Measurements from ENCODE around the gene ARHGAP8. TPM values are rescaled to one million over a fixed set of nuclear protein-coding genes. Genes with fewer than 3 reads are reported as not detected.

Gene ARHGAP8
- total RNA-seq, 2 experiments from 2014 or later, result 2.1 to 3.2 TPM

- no peak overlapping the region for H3K27ac Mint-ChIP-seq
- CTCF ChIA-PET, result no interaction called here
- TF ChIP-seq CTCF (IDR thresholded peaks at IDR 0.05), result no peak
- intact Hi-C loops (cut with micrococcal nuclease), result no loop called here
- no peak for ATAC-seq
- no peaks in the 10 kb centered on the region for H3K4me1 Mint-ChIP-seq (ENCODE audit: low read depth)
- H3K27me3 Mint-ChIP-seq, result no peaks in the 10 kb centered on the region
- H3K4me3 Mint-ChIP-seq, result no peak overlapping the region
- no peaks in the 10 kb centered on the region for H3K36me3 Mint-ChIP-seq (ENCODE audit: low read depth)
- H3K9me3 Mint-ChIP-seq, result no peaks in the 10 kb centered on the region
- POLR2A ChIA-PET, result no interaction called here
- DNase-seq, result no peak
Observed at GRCh38 chr22:44882226-44882905, 130.0 kb downstream of the ARHGAP8 start.

- CTCF ChIA-PET, result no interaction called here
- intact Hi-C loops (cut with micrococcal nuclease), result no loop called here
- TF ChIP-seq CTCF (IDR thresholded peaks at IDR 0.05), result no peak
- Mint-ChIP-seq H3K4me3 (no peak overlapping the region), H3K4me1 (ENCODE audit: low read depth) (no peaks in the 10 kb centered on the region), H3K27me3 (no peaks in the 10 kb centered on the region), H3K36me3 (ENCODE audit: low read depth) (no peaks in the 10 kb centered on the region), H3K27ac (no peak overlapping the region), H3K9me3 (no peaks in the 10 kb centered on the region)
- ATAC-seq (no peak), DNase-seq (no peak)
- POLR2A ChIA-PET, result no interaction called here
Observed at GRCh38 chr22:44883011-44883421, 130.6 kb downstream of the ARHGAP8 start.

- H3K4me1 Mint-ChIP-seq (ENCODE audit: low read depth), result no peaks in the 10 kb centered on the region
- H3K27me3 Mint-ChIP-seq, result no peaks in the 10 kb centered on the region
- no peak overlapping the region for H3K27ac Mint-ChIP-seq
- H3K4me3 Mint-ChIP-seq, result no peak overlapping the region
- POLR2A ChIA-PET, result no interaction called here
- DNase-seq, result no peak
- intact Hi-C loops (cut with micrococcal nuclease), result no loop called here
- CTCF ChIA-PET, result no interaction called here
- TF ChIP-seq CTCF (IDR thresholded peaks at IDR 0.05), result no peak
- no peaks in the 10 kb centered on the region for H3K9me3 Mint-ChIP-seq
- no peak for ATAC-seq
- H3K36me3 Mint-ChIP-seq (ENCODE audit: low read depth), result no peaks in the 10 kb centered on the region
Observed at GRCh38 chr22:44884562-44884961, 132.2 kb downstream of the ARHGAP8 start.

- ChIA-PET POLR2A (no interaction called here), CTCF (no interaction called here)
- ATAC-seq (no peak), DNase-seq (no peak)
- Mint-ChIP-seq H3K36me3 (ENCODE audit: low read depth) (no peaks in the 10 kb centered on the region), H3K4me1 (ENCODE audit: low read depth) (no peaks in the 10 kb centered on the region), H3K4me3 (no peak overlapping the region), H3K27me3 (no peaks in the 10 kb centered on the region), H3K9me3 (no peaks in the 10 kb centered on the region), H3K27ac (no peak overlapping the region)
- intact Hi-C loops (cut with micrococcal nuclease), result no loop called here
- no peak for TF ChIP-seq CTCF (IDR thresholded peaks at IDR 0.05)
Observed at GRCh38 chr22:44884968-44885805, 132.8 kb downstream of the ARHGAP8 start.

GRCh38 chr22:44885806-44886360, 133.5 kb downstream of the ARHGAP8 start:
- no peaks in the 10 kb centered on the region for H3K9me3 Mint-ChIP-seq
- H3K4me3 Mint-ChIP-seq, result no peak overlapping the region
- TF ChIP-seq CTCF (IDR thresholded peaks at IDR 0.05), result no peak
- no peak overlapping the region for H3K27ac Mint-ChIP-seq
- DNase-seq, result no peak
- no peaks in the 10 kb centered on the region for H3K27me3 Mint-ChIP-seq
- ChIA-PET CTCF (no interaction called here), POLR2A (no interaction called here)
- H3K4me1 Mint-ChIP-seq (ENCODE audit: low read depth), result no peaks in the 10 kb centered on the region
- intact Hi-C loops (cut with micrococcal nuclease), result no loop called here
- no peaks in the 10 kb centered on the region for H3K36me3 Mint-ChIP-seq (ENCODE audit: low read depth)
- no peak for ATAC-seq
